Stimulated activated CD4-positive, alpha-beta T cell treated with anti-CD3 and anti-CD28 coated beads, TNF-alpha, amount 100 ng/mL, for 24 hours (primary cell): ENCODE measurements around the gene CRB1.

ENCODE experiments used
- DNase-seq, 3 experiments: peaks; one replicate each; pipeline ENCODE4 v3.0.0-alpha.2; 2020; ENCODE audit warnings: low read depth in 3 of 3

The CRB1 gene

GRCh38 chr1:197343663-197344273 lies 75.7 kb downstream of the CRB1 start:
- DNase-seq = no peak

DNA sequence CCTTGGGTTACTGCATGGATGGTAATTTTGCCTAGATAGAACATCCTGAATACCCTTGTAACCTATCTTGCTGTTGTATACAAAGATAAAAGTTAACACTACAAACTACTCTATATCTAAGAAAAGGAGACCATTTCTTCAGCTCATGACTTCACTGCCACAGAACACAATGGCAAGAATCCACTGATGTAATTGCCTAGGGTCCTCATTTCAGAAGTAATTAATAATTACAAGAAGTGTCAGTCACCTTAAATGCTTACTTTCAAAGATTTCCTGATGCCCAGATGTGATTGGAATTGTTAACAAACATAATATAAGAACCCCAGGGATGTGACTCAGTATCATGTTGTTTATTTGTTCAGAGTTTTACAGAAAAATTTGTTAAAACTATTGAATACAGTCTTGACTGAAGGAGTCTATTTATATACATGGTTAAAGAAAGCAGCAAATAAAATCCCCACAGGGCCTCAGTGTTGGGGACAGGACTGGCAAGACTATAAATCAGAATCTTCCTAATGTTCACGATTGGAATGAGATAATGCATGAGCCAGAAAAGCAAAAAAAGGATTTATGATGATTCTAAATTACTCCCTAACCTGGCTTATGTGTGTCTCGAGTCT lies 83.9 kb downstream of the CRB1 start:
- no peak for DNase-seq

GRCh38 chr1:197355248-197355995 lies 87.4 kb downstream of the CRB1 start:
- no peak for DNase-seq

DNA sequence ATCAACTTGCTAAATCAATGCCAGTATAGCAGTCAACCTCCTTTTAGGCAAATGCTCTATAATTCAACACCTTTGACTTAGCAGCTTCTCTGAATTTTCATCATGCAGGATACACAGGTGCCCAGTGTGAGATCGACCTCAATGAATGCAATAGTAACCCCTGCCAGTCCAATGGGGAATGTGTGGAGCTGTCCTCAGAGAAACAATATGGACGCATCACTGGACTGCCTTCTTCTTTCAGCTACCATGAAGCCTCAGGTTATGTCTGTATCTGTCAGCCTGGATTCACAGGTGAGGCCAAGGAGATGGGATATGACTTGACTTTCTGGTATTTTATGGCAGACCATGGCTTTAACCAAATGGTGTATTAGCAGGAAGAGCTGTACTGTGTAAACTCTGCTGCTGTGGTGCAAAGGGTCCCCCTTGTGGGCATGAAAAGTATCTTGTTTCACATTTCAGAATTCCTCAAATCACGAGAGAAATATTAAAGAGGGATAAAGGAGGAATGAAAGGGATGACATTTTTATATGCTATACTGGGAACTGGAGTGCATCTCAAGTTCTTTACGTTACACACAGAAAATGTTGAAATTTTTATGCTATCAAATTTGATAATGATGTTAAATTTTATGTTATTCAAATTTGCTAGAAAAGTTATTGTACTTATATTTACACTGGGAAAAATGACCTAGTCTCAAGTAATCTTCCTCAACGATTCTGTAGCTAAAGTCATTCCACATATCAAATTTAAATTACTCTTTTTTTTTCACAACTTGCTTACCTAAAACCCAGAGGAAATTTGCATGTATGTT lies 88.9 kb downstream of the CRB1 start:
- DNase-seq = no peak

DNA sequence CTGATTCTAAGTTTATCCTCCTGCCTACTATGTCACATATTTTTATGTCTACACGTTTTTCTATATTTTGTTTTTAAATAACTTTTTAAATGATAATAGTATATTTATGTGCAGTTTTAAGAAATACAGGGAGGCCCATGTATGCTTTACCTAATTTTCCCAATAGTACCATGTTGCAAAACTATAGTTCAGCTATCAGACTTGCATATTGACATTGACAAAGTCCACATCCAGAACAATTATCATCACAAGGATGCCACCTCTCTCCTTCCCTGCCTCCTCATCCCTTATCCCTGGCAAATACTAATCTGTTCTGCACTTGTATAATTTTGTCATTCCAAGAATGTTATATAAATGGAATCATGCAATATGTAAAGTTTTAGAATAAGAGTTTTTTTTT lies 90.9 kb downstream of the CRB1 start:
- DNase-seq = no peak

DNA sequence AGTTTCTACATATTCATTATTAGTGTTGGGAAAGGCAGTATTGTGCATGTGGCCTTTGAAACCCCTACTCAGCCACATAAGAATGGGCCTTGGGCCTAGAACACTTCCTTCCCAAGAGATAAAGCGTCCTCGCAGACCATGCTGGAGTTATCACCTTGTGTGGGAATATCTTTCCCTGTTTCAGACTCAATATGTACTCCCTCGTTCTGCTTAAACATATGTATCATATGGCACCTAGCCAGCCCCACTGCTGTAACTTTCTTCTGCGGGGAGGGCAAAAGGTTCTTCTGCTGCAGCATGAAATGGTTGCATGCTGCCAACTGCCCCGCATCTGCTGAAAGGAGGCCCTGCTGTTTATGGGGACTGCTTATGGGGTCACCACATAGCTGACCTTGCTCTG lies 92.0 kb downstream of the CRB1 start:
- no peak for DNase-seq

DNA sequence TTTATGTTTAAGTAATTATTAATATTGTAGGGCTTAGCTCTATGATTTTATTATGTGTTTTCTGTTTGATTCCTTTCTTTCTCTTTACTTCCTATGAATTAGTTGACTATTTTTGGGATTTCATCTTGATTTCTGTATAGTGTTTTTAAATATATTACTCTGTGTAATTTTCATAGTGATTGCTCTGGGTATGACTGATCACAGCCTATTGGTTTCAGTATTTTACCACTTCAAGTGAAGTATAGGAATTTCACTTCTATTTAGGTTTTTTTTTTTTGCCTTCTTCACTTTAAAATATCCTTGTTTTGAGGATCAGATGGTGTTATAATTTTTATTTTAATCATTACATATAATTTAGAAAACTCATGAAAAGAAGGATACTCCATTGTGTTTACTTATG lies 94.8 kb downstream of the CRB1 start:
- DNase-seq = no peak

- DNase-seq = no peak
Observed at GRCh38 chr1:197363855-197364254, 95.8 kb downstream of the CRB1 start.

DNA sequence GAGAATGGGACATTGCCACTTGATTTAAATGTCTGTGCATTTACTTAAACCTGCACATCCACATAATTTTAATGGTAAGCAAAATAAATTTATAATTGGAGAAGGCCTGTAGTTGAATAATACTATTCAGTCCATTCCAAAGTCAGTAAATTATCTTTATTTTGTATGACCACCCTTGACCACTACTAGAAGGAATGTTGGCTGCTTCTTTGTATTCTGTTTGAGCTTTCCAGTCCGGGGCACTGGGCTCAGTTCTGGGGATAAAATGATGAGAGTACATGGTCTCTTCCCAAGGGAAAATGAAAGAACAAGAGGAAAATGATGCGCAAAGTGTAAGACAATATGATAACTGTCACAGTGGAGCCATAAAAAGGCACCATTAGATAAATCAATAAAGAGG lies 98.9 kb downstream of the CRB1 start:
- no peak for DNase-seq

DNA sequence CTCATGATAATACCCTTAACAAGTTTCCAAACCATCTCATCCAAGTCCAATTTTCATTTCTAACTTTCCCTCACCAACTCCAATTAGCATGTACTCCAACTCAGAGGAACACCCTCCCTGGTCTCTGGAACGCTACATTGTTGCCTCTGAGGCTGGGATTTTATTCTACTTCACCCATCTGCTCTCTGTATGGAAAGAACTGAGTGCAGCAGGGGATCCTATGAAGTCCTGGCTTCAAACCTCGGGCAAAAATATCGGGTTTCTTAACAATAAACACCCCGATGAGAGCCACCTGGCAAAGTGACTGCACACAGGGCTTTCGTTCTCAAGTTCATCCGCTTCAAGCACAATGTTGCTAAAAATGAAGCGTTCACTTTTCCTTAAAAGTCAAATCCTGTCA lies 99.6 kb downstream of the CRB1 start:
- no peak for DNase-seq

- DNase-seq = no peak
Observed at GRCh38 chr1:197374428-197374827, 106.4 kb downstream of the CRB1 start.

GRCh38 chr1:197384471-197384870 lies 116.4 kb downstream of the CRB1 start:
- no peak for DNase-seq

DNA sequence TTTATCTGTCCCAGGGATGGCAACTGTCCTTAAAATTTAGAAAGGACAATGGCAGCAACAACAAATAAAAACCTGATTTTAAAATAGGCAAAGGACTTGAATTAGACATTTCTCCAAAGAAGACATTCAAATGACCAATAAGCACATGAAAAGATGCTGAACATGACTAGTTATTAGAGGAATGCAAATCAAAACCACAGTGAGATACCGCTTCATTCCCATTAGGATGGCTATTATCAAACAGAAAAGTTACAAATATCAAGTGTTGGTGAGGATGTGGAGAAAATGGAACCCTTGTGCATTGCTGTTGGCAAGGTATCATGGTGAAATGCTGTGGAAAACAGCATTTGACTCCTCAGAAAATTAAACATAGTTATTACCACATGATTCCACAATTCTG lies 120.7 kb downstream of the CRB1 start:
- no peak for DNase-seq

DNA sequence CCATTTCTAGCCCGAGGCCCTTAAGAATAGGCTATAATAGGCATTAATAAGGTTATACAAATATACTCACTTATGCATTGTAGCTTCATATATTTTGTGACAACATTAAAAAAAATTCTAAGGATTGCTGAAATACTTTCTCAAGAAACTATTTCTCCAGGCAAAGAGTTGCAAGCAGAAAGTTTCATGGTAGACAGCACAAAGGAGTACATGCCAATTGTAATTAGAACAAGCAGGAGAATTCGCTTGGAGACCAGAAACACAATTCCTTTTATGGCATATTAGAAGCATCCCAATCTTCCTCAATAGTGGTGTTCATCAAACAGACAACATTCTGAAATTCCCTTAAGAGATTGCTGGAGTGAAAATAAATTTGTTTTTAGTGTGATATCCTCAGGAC lies 122.8 kb downstream of the CRB1 start:
- DNase-seq = no peak

- DNase-seq = no peak
Observed at GRCh38 chr1:197391303-197392226, 123.5 kb downstream of the CRB1 start.

GRCh38 chr1:197392541-197392940 lies 124.5 kb downstream of the CRB1 start:
- no peak for DNase-seq

GRCh38 chr1:197393105-197393504 lies 125.1 kb downstream of the CRB1 start:
- no peak for DNase-seq

GRCh38 chr1:197393772-197394171 lies 125.7 kb downstream of the CRB1 start:
- DNase-seq = no peak

DNA sequence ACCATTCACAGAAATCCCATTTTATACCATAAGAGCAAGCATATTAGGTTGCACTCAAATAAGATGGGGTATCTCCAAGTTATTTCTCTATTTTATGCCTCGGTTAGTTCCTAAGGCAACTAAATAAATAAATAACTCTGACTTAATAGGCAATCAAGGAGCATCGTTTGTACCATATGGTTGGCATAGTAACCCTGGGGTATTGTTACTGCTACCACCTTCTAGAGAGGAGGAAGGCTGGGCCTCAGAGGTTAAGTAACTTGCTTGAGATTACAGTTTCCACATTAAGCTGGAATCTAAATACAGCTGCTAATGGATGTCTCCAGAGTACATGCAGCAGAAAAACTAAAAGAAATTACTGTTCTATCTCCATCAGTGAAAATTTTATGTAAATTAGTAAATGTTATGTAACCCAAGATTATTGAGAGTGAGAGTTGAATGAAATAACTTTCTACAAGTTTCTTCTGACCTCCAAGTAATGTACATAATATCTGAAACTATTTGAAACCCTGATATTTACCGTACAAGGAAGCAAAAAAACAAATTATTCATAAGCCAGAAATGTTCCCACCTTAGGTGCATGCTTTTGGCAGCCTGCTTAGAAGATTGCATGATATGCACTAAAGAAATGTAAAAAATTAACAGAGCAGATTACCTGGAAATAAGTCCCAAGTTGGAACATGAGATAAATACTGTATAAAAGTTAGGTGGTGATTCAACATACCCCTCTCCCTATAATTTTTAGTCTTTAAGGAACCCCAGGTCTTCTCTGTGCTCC lies 127.0 kb downstream of the CRB1 start:
- DNase-seq = no peak

DNA sequence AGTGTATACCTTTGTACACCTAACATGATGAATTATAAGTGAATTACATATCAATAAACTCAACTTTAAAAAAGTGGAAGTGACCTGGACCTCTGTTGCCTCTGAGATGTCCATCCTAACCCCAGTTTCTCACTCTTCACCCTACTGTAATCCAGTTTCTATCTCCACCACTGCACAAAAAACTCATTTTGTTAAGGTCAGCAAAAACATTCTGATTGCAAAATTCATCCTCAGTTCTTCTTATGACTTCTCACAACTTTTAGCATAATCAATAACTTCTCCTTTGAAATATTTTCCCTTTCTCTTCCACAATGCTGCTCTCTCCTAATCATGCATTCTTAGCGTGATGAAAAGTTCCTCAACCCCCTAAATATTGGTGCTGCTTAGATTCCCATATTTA lies 129.8 kb downstream of the CRB1 start:
- DNase-seq = no peak
